Keratinocyte (primary cell): ENCODE results near the gene MICAL2.

ENCODE experiments used
- CTCF ChIP-seq, 3 experiments: IDR thresholded peaks in 1 of 3; conservative IDR thresholded peaks in 1 of 3; optimal IDR thresholded peaks in 1 of 3; 2 replicates in 2 of 3; 3 replicates in 1 of 3; pipeline versions ENCODE3 to v1.5.1; 2011; ENCODE audit warnings: low read length in 3 of 3, mild to moderate bottlenecking in 3 of 3, moderate library complexity in 2 of 3, control low read depth in 1 of 3, inconsistent platforms in 1 of 3; ENCODE audit not compliant: insufficient read depth in 2 of 3; ENCODE audit errors: extremely low read depth in 1 of 3
- EZH2 ChIP-seq: IDR thresholded peaks from one replicate; pipeline ENCODE4 v1.6.1; 2012; ENCODE audit warnings: inconsistent platforms, mild to moderate bottlenecking, low read length, moderate library complexity

GRCh38 chr11:12137938-12138731 lies 27.7 kb downstream of the MICAL2 start:
- TF ChIP-seq CTCF (optimal IDR thresholded peaks at IDR 0.05 in 1 of 3, IDR thresholded peaks at IDR 0.05 in 1 of 3, conservative IDR thresholded peaks at IDR 0.05 in 1 of 3; ENCODE audit: extremely low read depth in 1 of 3, insufficient read depth in 2 of 3, low read length in 3 of 3) (peak in 1 of 3 experiments; percentile 26), EZH2 (no peak)
